Activated naive CD4-positive, alpha-beta T cell treated with anti-CD3 and anti-CD28 coated beads, Interleukin-2, amount 10 ng/mL, durations not matched to agents 7 days and 5 days (primary cell): ENCODE results near the gene SGTA.
A peak's percentile ranks its signal among the peaks of the same experiment; 100 is the strongest.

Source experiments
- CTCF ChIA-PET: fragments of 350-600 bp; sonication (Branson Sonifier 250); formaldehyde crosslinking; loops from one replicate; lab custom pipeline; 2021; ENCODE audit warnings: antibody characterized with exemption; lab: Charles Lee
- DNase-seq: peaks from one replicate; pipeline ENCODE4 v3.0.0-alpha.2; 2020
- H3K27ac Mint-ChIP-seq: one replicate; pipeline ENCODE4 v1.8.0; 2021; ENCODE audit warnings: mild to moderate bottlenecking, moderate library complexity, mixed read lengths
- H3K27me3 Mint-ChIP-seq: one replicate; pipeline ENCODE4 v1.8.0; 2021; ENCODE audit warnings: mild to moderate bottlenecking, mixed read lengths
- H3K36me3 Mint-ChIP-seq: one replicate; pipeline ENCODE4 v1.8.0; 2021; ENCODE audit warnings: mixed read lengths
- H3K4me1 Mint-ChIP-seq: one replicate; pipeline ENCODE4 v1.8.0; 2021; ENCODE audit warnings: mixed read lengths
- H3K4me3 Mint-ChIP-seq: one replicate; pipeline ENCODE4 v1.8.0; 2021; ENCODE audit warnings: mild to moderate bottlenecking, moderate library complexity, mixed read lengths
- H3K9me3 Mint-ChIP-seq: one replicate; pipeline ENCODE4 v1.8.0; 2021; ENCODE audit warnings: mixed read lengths

SGTA gene

GRCh38 chr19:2761876-2762782 is 20.9 kb downstream of the SGTA start:
- CTCF ChIA-PET, result no interaction called here
- no peaks in the 10 kb centered on the region for H3K27me3 Mint-ChIP-seq
- H3K36me3 Mint-ChIP-seq, result peaks cover 20% of the 10 kb centered on the region
- no peak overlapping the region for H3K27ac Mint-ChIP-seq
- H3K9me3 Mint-ChIP-seq, result no peaks in the 10 kb centered on the region
- H3K4me1 Mint-ChIP-seq, result no peaks in the 10 kb centered on the region
- no peak overlapping the region for H3K4me3 Mint-ChIP-seq
- no peak for DNase-seq

- DNase-seq, result no peak
- no peaks in the 10 kb centered on the region for H3K4me1 Mint-ChIP-seq
- H3K4me3 Mint-ChIP-seq, result no peak overlapping the region
- CTCF ChIA-PET, result no interaction called here
- no peaks in the 10 kb centered on the region for H3K27me3 Mint-ChIP-seq
- peaks cover 22% of the 10 kb centered on the region for H3K36me3 Mint-ChIP-seq
- no peaks in the 10 kb centered on the region for H3K9me3 Mint-ChIP-seq
- H3K27ac Mint-ChIP-seq, result no peak overlapping the region
Observed at GRCh38 chr19:2761309-2761677, 21.8 kb downstream of the SGTA start.

GRCh38 chr19:2759965-2760364 is 23.1 kb downstream of the SGTA start:
- Mint-ChIP-seq H3K36me3 (peaks cover 23% of the 10 kb centered on the region), H3K4me3 (no peak overlapping the region), H3K27ac (peak overlapping the region; percentile 28), H3K27me3 (no peaks in the 10 kb centered on the region), H3K9me3 (no peaks in the 10 kb centered on the region), H3K4me1 (no peaks in the 10 kb centered on the region)
- CTCF ChIA-PET, result interaction anchor here (0.6 to 0.7 kb wide), 2 partner anchors 10 to 11 kb away, joined by 3 read pairs; no protein-coding TSS in a partner anchor
- no peak for DNase-seq

GRCh38 chr19:2759362-2759761 is 23.7 kb downstream of the SGTA start:
- Mint-ChIP-seq H3K9me3 (no peaks in the 10 kb centered on the region), H3K4me1 (no peaks in the 10 kb centered on the region), H3K27ac (no peak overlapping the region), H3K4me3 (no peak overlapping the region), H3K27me3 (no peaks in the 10 kb centered on the region), H3K36me3 (peaks cover 21% of the 10 kb centered on the region)
- no peak for DNase-seq
- CTCF ChIA-PET, result interaction anchor here (0.6 kb wide), 1 partner anchor 10 kb away, joined by 3 read pairs; no protein-coding TSS in a partner anchor

GRCh38 chr19:2758601-2759313 is 24.3 kb downstream of the SGTA start:
- Mint-ChIP-seq H3K27me3 (no peaks in the 10 kb centered on the region), H3K4me1 (no peaks in the 10 kb centered on the region), H3K9me3 (no peaks in the 10 kb centered on the region), H3K27ac (peak overlapping the region; percentile 11), H3K36me3 (peaks cover 21% of the 10 kb centered on the region), H3K4me3 (no peak overlapping the region)
- no peak for DNase-seq
- CTCF ChIA-PET, result no interaction called here

GRCh38 chr19:2756921-2757881 is 25.9 kb downstream of the SGTA start:
- H3K36me3 Mint-ChIP-seq, result peaks cover 17% of the 10 kb centered on the region
- no peak for DNase-seq
- no peaks in the 10 kb centered on the region for H3K27me3 Mint-ChIP-seq
- no peak overlapping the region for H3K4me3 Mint-ChIP-seq
- no peak overlapping the region for H3K27ac Mint-ChIP-seq
- no peaks in the 10 kb centered on the region for H3K9me3 Mint-ChIP-seq
- H3K4me1 Mint-ChIP-seq, result no peaks in the 10 kb centered on the region
- CTCF ChIA-PET, result no interaction called here

- CTCF ChIA-PET, result no interaction called here
- Mint-ChIP-seq H3K27me3 (no peaks in the 10 kb centered on the region), H3K4me3 (no peak overlapping the region), H3K9me3 (no peaks in the 10 kb centered on the region), H3K4me1 (no peaks in the 10 kb centered on the region), H3K27ac (no peak overlapping the region), H3K36me3 (peaks cover 16% of the 10 kb centered on the region)
- no peak for DNase-seq
Observed at GRCh38 chr19:2756477-2756876, 26.6 kb downstream of the SGTA start.

GRCh38 chr19:2755811-2756210 is 27.3 kb downstream of the SGTA start:
- no peaks in the 10 kb centered on the region for H3K27me3 Mint-ChIP-seq
- peaks cover 16% of the 10 kb centered on the region for H3K36me3 Mint-ChIP-seq
- H3K4me1 Mint-ChIP-seq, result no peaks in the 10 kb centered on the region
- H3K4me3 Mint-ChIP-seq, result no peak overlapping the region
- no peak overlapping the region for H3K27ac Mint-ChIP-seq
- DNase-seq, result no peak
- CTCF ChIA-PET, result no interaction called here
- H3K9me3 Mint-ChIP-seq, result no peaks in the 10 kb centered on the region

- Mint-ChIP-seq H3K9me3 (no peaks in the 10 kb centered on the region), H3K4me3 (no peak overlapping the region), H3K27me3 (no peaks in the 10 kb centered on the region), H3K36me3 (peaks cover 16% of the 10 kb centered on the region), H3K4me1 (no peaks in the 10 kb centered on the region), H3K27ac (no peak overlapping the region)
- CTCF ChIA-PET, result no interaction called here
- DNase-seq, result no peak
Observed at GRCh38 chr19:2755448-2755705, 27.7 kb downstream of the SGTA start.

GRCh38 chr19:2754659-2755447 is 28.2 kb downstream of the SGTA start:
- peaks cover 14% of the 10 kb centered on the region for H3K36me3 Mint-ChIP-seq
- H3K9me3 Mint-ChIP-seq, result no peaks in the 10 kb centered on the region
- no peak overlapping the region for H3K27ac Mint-ChIP-seq
- CTCF ChIA-PET, result no interaction called here
- no peak overlapping the region for H3K4me3 Mint-ChIP-seq
- no peak for DNase-seq
- no peaks in the 10 kb centered on the region for H3K27me3 Mint-ChIP-seq
- no peaks in the 10 kb centered on the region for H3K4me1 Mint-ChIP-seq

- CTCF ChIA-PET, result interaction anchor here (0.7 kb wide), 1 partner anchor 103 kb away, joined by 3 read pairs; no protein-coding TSS in a partner anchor
- no peak overlapping the region for H3K27ac Mint-ChIP-seq
Observed at GRCh38 chr19:2751438-2751830, 31.6 kb downstream of the SGTA start.

GRCh38 chr19:2750808-2751437 is 32.1 kb downstream of the SGTA start:
- no peak overlapping the region for H3K27ac Mint-ChIP-seq
- no peak overlapping the region for H3K4me3 Mint-ChIP-seq
- CTCF ChIA-PET, result interaction anchor here (0.7 to 3.5 kb wide), 4 partner anchors 9 to 103 kb away, joined by 3 to 49 read pairs (median 8); no protein-coding TSS in a partner anchor
- no peak for DNase-seq
- peaks cover 3% of the 10 kb centered on the region for H3K36me3 Mint-ChIP-seq
- H3K4me1 Mint-ChIP-seq, result no peaks in the 10 kb centered on the region
- H3K27me3 Mint-ChIP-seq, result peaks cover 5% of the 10 kb centered on the region
- no peaks in the 10 kb centered on the region for H3K9me3 Mint-ChIP-seq

More at GRCh38 chr19:2751438-2751830, 31.6 kb downstream of the SGTA start:
- no peak for DNase-seq
- peaks cover 4% of the 10 kb centered on the region for H3K36me3 Mint-ChIP-seq
- no peaks in the 10 kb centered on the region for H3K4me1 Mint-ChIP-seq
- no peaks in the 10 kb centered on the region for H3K9me3 Mint-ChIP-seq
- peaks cover 5% of the 10 kb centered on the region for H3K27me3 Mint-ChIP-seq
- no peak overlapping the region for H3K4me3 Mint-ChIP-seq

- Mint-ChIP-seq H3K27me3 (peaks cover 20% of the 10 kb centered on the region), H3K36me3 (no peaks in the 10 kb centered on the region), H3K4me1 (no peaks in the 10 kb centered on the region), H3K27ac (no peak overlapping the region), H3K9me3 (no peaks in the 10 kb centered on the region), H3K4me3 (no peak overlapping the region)
- CTCF ChIA-PET, result interaction anchor here (3.5 kb wide), 1 partner anchor 100 kb away, joined by 49 read pairs; no protein-coding TSS in a partner anchor
- no peak for DNase-seq
Observed at GRCh38 chr19:2747349-2747748, 35.7 kb downstream of the SGTA start.
